HG03135 (cell line): ENCODE data around the gene PYY.
"Not testable (repeated sequence)": the region's sequence is repeated elsewhere in the genome, so short reads cannot be mapped to it uniquely, and the experiment has no call there.

Source experiments
- ATAC-seq: cut with Tn5 transposase; IDR thresholded peaks from one replicate; pipeline ENCODE4 v1.9.1; 2021; ENCODE audit warnings: mild to moderate bottlenecking, moderate library complexity; ENCODE audit not compliant: unreplicated experiment

PYY gene

GRCh38 chr17:43953746-43954145 is at the start of gene PYY:
PYY (minus strand) TSS chr17:43953940; CDS start chr17:43953483, 457 bp downstream.
- no peak for ATAC-seq

GRCh38 chr17:44002141-44002848 is 48.6 kb upstream of the PYY start:
- ATAC-seq, result no peak

- no peak for ATAC-seq
Observed at GRCh38 chr17:44001461-44001920, 47.8 kb upstream of the PYY start.

DNA sequence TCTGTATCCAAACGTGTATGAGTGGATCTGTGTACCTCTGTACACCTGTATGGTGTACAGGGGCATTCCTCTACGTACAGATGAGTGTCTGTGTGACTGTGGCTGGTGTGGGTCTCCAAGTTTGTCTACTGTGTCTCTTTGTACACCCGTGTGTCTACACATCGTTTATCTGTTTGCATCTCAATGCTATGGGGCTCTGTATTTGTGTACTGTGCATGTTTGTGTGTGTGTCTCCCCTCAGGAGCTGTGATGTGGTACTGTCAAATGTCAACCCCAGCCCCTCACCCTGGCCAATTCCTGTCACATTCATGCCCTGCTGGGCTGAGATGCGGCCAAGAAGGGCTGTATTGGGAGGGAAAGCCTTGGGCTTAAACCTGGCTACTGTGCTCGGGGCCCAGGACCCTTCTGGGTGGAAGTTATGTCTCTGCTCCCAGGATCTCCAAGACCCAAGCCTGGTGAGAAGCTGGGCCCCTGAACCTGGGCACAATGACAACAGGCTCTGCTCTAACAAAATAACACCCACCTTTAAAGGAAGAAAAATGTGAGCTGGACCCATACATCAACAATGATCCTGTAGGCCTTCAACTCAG is 47.2 kb upstream of the PYY start:
- no peak for ATAC-seq

DNA sequence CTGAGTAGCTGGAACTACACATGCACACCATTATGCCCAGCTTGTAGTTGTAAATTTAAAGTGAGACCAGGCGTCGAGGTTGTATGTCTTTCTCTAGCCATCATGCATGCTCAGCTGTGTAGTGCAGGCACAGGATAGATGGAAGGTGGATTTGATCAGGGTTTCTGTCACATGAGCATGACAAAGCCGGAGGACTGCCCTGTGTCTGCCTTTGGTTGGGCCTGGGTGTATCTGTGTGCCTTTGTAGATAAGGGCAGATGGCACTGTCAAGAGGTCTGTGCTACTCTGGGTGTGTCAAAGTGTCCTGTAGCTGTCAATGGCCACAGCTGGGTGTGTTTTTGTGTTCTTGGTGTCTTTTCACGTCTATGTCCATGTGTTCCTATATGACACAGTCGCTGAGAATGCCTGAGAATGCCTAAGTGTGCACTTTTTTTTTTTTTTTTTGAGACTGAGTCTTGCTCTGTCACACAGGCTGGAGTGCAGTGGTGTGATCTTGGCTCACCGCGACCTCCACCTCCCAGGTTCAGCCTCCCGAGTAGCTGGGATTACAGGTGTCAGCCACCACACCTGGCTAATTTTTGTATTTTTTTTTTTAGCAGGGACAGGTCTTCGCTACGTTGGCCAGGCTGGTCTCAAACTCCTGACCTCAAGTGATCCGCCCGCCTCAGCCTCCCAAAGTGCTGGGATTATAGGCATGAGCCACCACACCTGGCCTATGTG is 46.6 kb upstream of the PYY start:
- ATAC-seq, result no peak

GRCh38 chr17:43999024-43999423 is 45.3 kb upstream of the PYY start:
- ATAC-seq, result no peak

- ATAC-seq, result no peak
Observed at GRCh38 chr17:43998552-43998951, 44.8 kb upstream of the PYY start.

DNA sequence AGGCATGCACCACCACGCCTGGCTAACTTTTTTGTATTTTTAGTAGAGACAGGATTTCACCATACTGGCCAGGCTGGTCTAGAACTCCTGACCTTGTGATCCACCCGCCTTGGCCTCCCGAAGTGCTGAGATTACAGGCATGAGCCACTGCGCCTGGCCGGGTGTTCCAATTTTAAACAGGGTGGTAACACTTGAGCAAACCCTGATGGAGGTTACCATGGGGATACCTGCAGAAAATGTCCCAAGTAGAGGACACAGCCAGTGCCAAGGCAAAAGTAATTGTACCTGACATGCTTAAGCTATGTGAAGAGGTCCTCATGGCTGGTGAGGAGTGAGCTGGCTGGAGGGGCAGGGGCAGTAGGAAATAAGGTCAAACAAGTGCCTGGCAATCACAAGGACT is 43.4 kb upstream of the PYY start:
- ATAC-seq, result not testable (repeated sequence)

- ATAC-seq, result no peak
Observed at GRCh38 chr17:43995150-43995471, 41.4 kb upstream of the PYY start.

GRCh38 chr17:43994272-43995149 is 40.8 kb upstream of the PYY start:
- no peak for ATAC-seq

DNA sequence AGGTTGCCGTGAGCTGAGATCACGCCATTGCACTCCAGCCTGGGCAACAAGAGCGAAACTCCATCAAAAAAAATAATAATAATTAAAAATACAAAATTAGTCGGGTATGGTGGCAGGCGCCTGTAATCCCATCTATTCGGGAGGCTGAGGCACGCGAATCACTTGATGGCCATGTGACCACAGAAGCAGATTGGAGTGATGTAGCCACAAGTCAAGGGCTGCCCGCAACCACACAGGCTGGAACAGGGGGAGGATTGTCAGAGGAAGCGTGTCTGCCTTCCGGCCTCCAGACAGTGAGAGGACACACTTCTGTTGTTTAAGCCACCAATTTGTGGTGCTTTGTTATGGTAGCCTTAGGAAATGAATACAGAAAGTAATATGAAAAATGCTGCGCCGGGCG is 38.9 kb upstream of the PYY start:
- no peak for ATAC-seq

DNA sequence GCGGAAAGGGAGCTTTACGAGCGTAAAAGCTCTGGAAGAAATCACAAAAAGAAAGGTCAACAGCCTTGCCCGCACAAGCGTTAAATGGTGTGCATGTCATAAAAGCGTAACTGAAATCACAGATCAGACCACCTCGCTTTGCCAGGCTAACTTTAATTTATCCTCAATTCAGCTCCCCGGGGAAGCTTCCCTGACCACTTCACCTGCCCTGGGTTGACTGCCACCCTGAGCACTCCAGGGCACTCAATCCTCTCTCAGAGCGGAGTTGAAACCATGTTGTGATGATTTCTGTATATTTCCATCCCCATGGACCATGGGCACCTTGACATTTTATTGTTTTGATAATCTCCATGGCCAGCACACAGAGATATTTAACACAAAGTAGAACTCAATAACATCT is 34.6 kb upstream of the PYY start:
- no peak for ATAC-seq

DNA sequence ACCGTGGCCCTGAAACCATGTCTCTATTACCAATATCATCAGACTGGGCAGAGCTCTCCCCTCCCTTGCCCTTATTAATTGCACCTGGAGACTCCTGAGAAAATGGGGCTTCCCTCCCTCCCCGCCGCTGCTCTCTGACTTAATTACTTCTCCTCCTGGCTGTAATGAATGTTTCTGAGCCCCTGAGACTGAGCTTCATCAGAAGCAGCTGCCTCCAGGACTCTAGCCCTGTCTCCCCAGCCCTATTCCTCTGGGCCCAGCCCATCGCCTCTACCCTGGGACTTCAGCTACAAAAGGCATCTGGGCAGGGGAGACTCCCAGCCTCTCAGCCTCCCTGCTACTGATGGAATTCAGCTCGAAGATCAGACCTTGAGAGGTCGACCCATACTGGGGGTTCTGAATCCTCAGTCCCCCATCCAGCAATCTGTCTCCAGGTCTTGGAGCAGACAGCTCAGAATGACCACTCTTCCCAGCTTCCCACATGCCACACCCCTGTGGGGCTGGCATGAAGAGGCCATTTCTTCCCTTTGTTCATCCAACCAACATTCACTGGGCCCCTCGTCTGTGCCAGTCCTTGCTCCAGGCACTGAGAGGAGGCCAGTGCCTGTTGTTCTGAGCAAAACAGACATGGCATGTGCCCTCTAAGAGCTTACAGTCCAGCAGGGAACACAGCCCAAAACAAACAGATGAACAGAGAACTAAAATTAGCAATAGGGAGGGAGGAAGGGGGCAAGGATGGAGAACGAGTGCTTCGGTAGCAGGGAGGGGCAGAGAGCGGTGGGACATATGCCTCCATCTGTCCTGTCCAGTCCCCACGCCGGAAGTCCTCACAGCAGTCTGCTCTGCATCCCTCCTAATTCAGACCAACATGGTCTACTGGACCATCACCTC is 33.6 kb upstream of the PYY start:
- no peak for ATAC-seq

DNA sequence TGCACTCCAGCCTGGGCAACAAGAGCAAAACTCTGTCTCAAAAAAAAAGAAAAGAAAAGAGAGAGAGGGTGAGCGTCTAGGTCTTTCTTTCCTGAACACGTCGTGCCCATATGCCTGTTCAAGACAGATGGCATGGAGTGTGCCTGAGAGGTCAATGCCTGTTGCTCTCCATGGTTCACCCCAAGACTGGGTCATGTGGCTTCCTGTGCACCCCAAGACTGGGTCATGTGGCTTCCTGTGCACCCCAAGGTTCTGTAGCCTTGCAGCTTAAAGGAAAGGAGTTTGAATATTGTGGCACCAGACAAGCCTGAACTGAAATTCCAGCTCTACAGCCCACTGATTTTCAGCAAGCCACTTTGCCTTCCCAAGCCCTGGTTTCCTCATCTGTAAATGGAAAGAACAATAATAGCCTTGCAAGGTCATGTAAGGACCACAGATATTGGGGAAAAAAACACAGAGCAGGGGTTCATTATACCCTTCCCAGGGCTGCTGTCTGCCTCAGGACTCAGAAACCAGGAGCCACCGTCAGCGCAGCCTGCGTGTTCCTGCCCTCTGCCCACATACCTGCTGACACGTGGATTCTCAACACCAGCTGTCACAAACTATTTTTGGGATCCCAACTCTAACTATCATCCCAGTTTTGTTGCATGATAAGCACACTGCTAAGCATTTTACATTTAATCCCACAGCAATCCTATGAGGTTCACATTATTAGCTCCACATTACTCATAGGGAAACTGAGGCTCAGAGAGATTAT is 32.7 kb upstream of the PYY start:
- no peak for ATAC-seq

- no peak for ATAC-seq
Observed at GRCh38 chr17:43984521-43984920, 30.8 kb upstream of the PYY start.

GRCh38 chr17:43983515-43984411 is 30.0 kb upstream of the PYY start:
- no peak for ATAC-seq

- ATAC-seq, result no peak
Observed at GRCh38 chr17:43983196-43983514, 29.4 kb upstream of the PYY start.

GRCh38 chr17:43982171-43982570 is 28.4 kb upstream of the PYY start:
- no peak for ATAC-seq

DNA sequence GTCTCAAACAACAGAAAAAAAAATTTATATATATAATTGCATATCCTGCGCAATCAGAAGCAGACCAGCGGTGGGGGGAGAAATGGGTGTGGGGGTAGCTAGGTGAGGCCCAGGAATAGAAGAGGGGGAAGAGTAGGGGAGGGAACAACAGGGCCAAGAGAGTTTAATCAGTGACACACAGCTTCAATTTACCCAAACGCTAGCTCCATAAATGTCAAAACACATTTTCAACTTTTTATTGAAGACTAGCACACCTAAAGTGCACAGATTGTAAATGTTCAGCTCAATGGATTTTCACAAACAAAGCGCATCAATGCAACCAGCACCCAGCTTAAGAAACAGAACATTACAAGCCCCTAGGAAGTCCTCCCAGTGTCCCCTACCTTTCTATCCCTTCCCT is 25.9 kb upstream of the PYY start:
- ATAC-seq, result no peak
